CD4-positive, alpha-beta memory T cell (primary cell): ENCODE measurements around the gene SLC7A7. TPM values are rescaled to one million over a fixed set of nuclear protein-coding genes. Genes with fewer than 3 reads are reported as not detected.

ENCODE experiments used
- CTCF ChIA-PET: fragments of 350-600 bp; sonication (Branson Sonifier 250); formaldehyde crosslinking; loops from one replicate; lab custom pipeline; 2021; ENCODE audit warnings: inconsistent platforms; ENCODE audit not compliant: partially characterized antibody; lab: Charles Lee
- POLR2A ChIA-PET: fragments of 350-600 bp; sonication (Branson Sonifier 250); formaldehyde crosslinking; loops from one replicate; lab custom pipeline; 2021; ENCODE audit not compliant: partially characterized antibody; lab: Charles Lee
- DNase-seq, 5 donors: peaks; one replicate each; pipeline versions ENCODE4 v3.0.0 to v3.0.0-alpha.2; 2020 to 2022; ENCODE audit warnings: mixed read lengths in 1 of 5
- H3K27ac ChIP-seq: one replicate; pipeline ENCODE4 v1.7.0; 2013; ENCODE audit warnings: low read depth, low read length
- H3K27me3 ChIP-seq: 2 replicates; pipeline ENCODE4 v1.7.0; 2013; ENCODE audit warnings: mild to moderate bottlenecking, low read length, moderate library complexity; ENCODE audit not compliant: insufficient read depth
- H3K36me3 ChIP-seq: 2 replicates; pipeline ENCODE4 v1.7.0; 2013; ENCODE audit warnings: mild to moderate bottlenecking, low read length, moderate library complexity; ENCODE audit not compliant: insufficient read depth
- H3K4me1 ChIP-seq: 2 replicates; pipeline ENCODE4 v1.7.0; 2013; ENCODE audit warnings: mild to moderate bottlenecking, low read length, moderate library complexity; ENCODE audit not compliant: insufficient read depth
- H3K4me3 ChIP-seq, 2 donors: one replicate each; pipeline ENCODE4 v1.7.0; 2013; ENCODE audit warnings: low read length in 2 of 2, mild to moderate bottlenecking in 1 of 2
- H3K9me3 ChIP-seq, 2 donors: one replicate each; pipeline ENCODE4 v1.7.0; 2013; ENCODE audit warnings: low read length in 2 of 2, control low read depth in 1 of 2; ENCODE audit not compliant: control insufficient read depth in 1 of 2
- H3K27ac Mint-ChIP-seq, 7 donors: one replicate each; pipeline ENCODE4 v1.8.0; 2020 to 2021; ENCODE audit warnings: mixed read lengths in 7 of 7, mild to moderate bottlenecking in 6 of 7, inconsistent platforms in 3 of 7, moderate library complexity in 3 of 7
- H3K27me3 Mint-ChIP-seq, 2 donors: one replicate each; pipeline ENCODE4 v1.8.0; 2020 to 2021; ENCODE audit warnings: mixed read lengths in 2 of 2
- H3K36me3 Mint-ChIP-seq, 2 donors: one replicate each; pipeline ENCODE4 v1.8.0; 2020 to 2021; ENCODE audit warnings: mixed read lengths in 2 of 2, inconsistent platforms in 1 of 2, mild to moderate bottlenecking in 1 of 2
- H3K4me1 Mint-ChIP-seq, 4 donors: one replicate each; pipeline ENCODE4 v1.8.0; 2020 to 2021; ENCODE audit warnings: mixed read lengths in 4 of 4, mild to moderate bottlenecking in 1 of 4
- H3K4me3 Mint-ChIP-seq, 8 donors: one replicate each; pipeline ENCODE4 v1.8.0; 2020 to 2021; ENCODE audit warnings: mixed read lengths in 8 of 8, mild to moderate bottlenecking in 7 of 8, moderate library complexity in 6 of 8, inconsistent platforms in 3 of 8
- H3K9me3 Mint-ChIP-seq, 8 donors: one replicate each; pipeline ENCODE4 v1.8.0; 2020 to 2021; ENCODE audit warnings: mixed read lengths in 8 of 8, mild to moderate bottlenecking in 5 of 8, inconsistent platforms in 3 of 8, moderate library complexity in 1 of 8
- intact Hi-C: fragments of 100-400 bp; cut with micrococcal nuclease; formaldehyde crosslinking; loops from one replicate; pipeline ENCODE4 v1.15.1; 2023
- polyA plus RNA-seq, 2 donors: library from polyadenylated mRNA; unstranded; fragments of 300-500 nt; fragmentation: Illumina TruSeq; gene quantifications; one replicate each; pipeline ENCODE4 v1.2.3, GENCODE V29; 2021
- total RNA-seq, 2 experiments: library from RNA; stranded (reverse); gene quantifications; one replicate each; pipeline ENCODE4 v1.2.3, GENCODE V29; 2021

The SLC7A7 gene
- total and polyA plus RNA-seq, 4 experiments from 2014 or later: 0.21 to 1.5 (median 0.72) TPM

GRCh38 chr14:22837750-22838538, 22.7 kb upstream of the SLC7A7 start:
- intact Hi-C loops: no loop called here
- Histone ChIP-seq H3K4me3 (no peak overlapping the region), H3K36me3 (peaks cover 7% of the 10 kb centered on the region), H3K27ac (no peak overlapping the region), H3K9me3 (no peaks in the 10 kb centered on the region), H3K27me3 (peaks cover 13% of the 10 kb centered on the region), H3K4me1 (peaks cover 11% of the 10 kb centered on the region)
- Mint-ChIP-seq H3K4me1 (peaks cover 1 to 15% (median 8%) of the 10 kb centered on the region in 4 donors), H3K36me3 (peaks cover 12 to 26% of the 10 kb centered on the region in 2 donors), H3K9me3 (no peaks in the 10 kb centered on the region), H3K4me3 (peak overlapping the region in 2 of 8 donors; percentile 44 to 56), H3K27ac (no peak overlapping the region), H3K27me3 (peaks cover 8 to 25% of the 10 kb centered on the region in 2 donors)
- CTCF ChIA-PET: interaction anchor here (0.7 to 3.9 kb wide), 6 partner anchors 13 to 179 kb away, joined by 3 to 21 read pairs (median 7); no protein-coding TSS in a partner anchor
- no peak for DNase-seq
- POLR2A ChIA-PET: interaction anchor here (0.6 to 1.6 kb wide), 5 partner anchors 9 to 281 kb away, joined by 3 to 4 read pairs (median 4); no protein-coding TSS in a partner anchor

- Mint-ChIP-seq H3K9me3 (no peaks in the 10 kb centered on the region), H3K27me3 (peaks cover 8 to 25% of the 10 kb centered on the region in 2 donors), H3K4me3 (peak overlapping the region; percentile 74 to 86 (median 80)), H3K4me1 (peaks cover 1 to 15% (median 8%) of the 10 kb centered on the region in 4 donors), H3K36me3 (peaks cover 12 to 26% of the 10 kb centered on the region in 2 donors), H3K27ac (peak overlapping the region in 3 of 7 donors; percentile 77 to 92 (median 80))
- intact Hi-C loops: no loop called here
- POLR2A ChIA-PET: interaction anchor here (0.6 to 1.6 kb wide), 6 partner anchors 8 to 281 kb away, joined by 3 to 4 read pairs (median 4); no protein-coding TSS in a partner anchor
- Histone ChIP-seq H3K4me1 (peaks cover 11% of the 10 kb centered on the region), H3K27ac (no peak overlapping the region), H3K27me3 (peaks cover 13% of the 10 kb centered on the region), H3K9me3 (no peaks in the 10 kb centered on the region), H3K4me3 (no peak overlapping the region), H3K36me3 (peaks cover 7% of the 10 kb centered on the region)
- DNase-seq: no peak
- CTCF ChIA-PET: interaction anchor here (1.4 to 3.9 kb wide), 4 partner anchors 14 to 178 kb away, joined by 3 to 21 read pairs (median 14); no protein-coding TSS in a partner anchor
Observed at GRCh38 chr14:22837114-22837749, 22.0 kb upstream of the SLC7A7 start.

GRCh38 chr14:22836301-22837113, 21.3 kb upstream of the SLC7A7 start, which contains the start of gene MMP14:
Gene MMP14 (plus strand): TSS chr14:22836585. CDS start chr14:22836818, 233 bp downstream.
- intact Hi-C loops: no loop called here
- no peak for DNase-seq
- Histone ChIP-seq H3K36me3 (peaks cover 7% of the 10 kb centered on the region), H3K4me1 (peaks cover 11% of the 10 kb centered on the region), H3K9me3 (no peaks in the 10 kb centered on the region), H3K4me3 (no peak within 1 kb of the TSS), H3K27ac (no peak within 1 kb of the TSS), H3K27me3 (peaks cover 13% of the 10 kb centered on the region)
- Mint-ChIP-seq H3K27ac (peak within 1 kb of the TSS in 4 of 7 donors; percentile 71 to 92 (median 78)), H3K4me3 (peak within 1 kb of the TSS; percentile 74 to 86 (median 80)), H3K27me3 (peaks cover 8 to 22% of the 10 kb centered on the region in 2 donors), H3K36me3 (peaks cover 18 to 28% of the 10 kb centered on the region in 2 donors), H3K9me3 (no peaks in the 10 kb centered on the region), H3K4me1 (peaks cover 4 to 18% (median 12%) of the 10 kb centered on the region in 4 donors)
- ChIA-PET CTCF (interaction anchor here (2.3 to 3.9 kb wide), 3 partner anchors 14 to 266 kb away, joined by 7 to 21 read pairs (median 18); no protein-coding TSS in a partner anchor), POLR2A (interaction anchor here (0.6 to 1.6 kb wide), 4 partner anchors 8 to 280 kb away, joined by 3 to 4 read pairs (median 4); no protein-coding TSS in a partner anchor)

- Histone ChIP-seq H3K4me1 (peaks cover 19% of the 10 kb centered on the region), H3K36me3 (peaks cover 7% of the 10 kb centered on the region), H3K9me3 (no peaks in the 10 kb centered on the region), H3K27ac (no peak overlapping the region), H3K4me3 (no peak overlapping the region), H3K27me3 (peaks cover 13% of the 10 kb centered on the region)
- Mint-ChIP-seq H3K4me1 (peaks cover 10 to 26% (median 19%) of the 10 kb centered on the region in 4 donors), H3K9me3 (no peaks in the 10 kb centered on the region), H3K27me3 (peaks cover 8 to 20% of the 10 kb centered on the region in 2 donors), H3K36me3 (peaks cover 20 to 31% of the 10 kb centered on the region in 2 donors), H3K4me3 (peak overlapping the region in 2 of 8 donors; percentile 14 to 18), H3K27ac (peak overlapping the region in 4 of 7 donors; percentile 26 to 71 (median 56))
- intact Hi-C loops: no loop called here
- ChIA-PET CTCF (interaction anchor here (0.9 to 3.2 kb wide), 4 partner anchors 12 to 265 kb away, joined by 3 to 23 read pairs (median 6); no protein-coding TSS in a partner anchor), POLR2A (interaction anchor here (1.0 to 1.3 kb wide), 3 partner anchors 36 to 247 kb away, joined by 3 to 4 read pairs (median 3); partner anchors contain the start of genes DAD1 and LRP10)
- no peak for DNase-seq
Observed at GRCh38 chr14:22835505-22835904, 20.3 kb upstream of the SLC7A7 start.

GRCh38 chr14:22830443-22831010, 15.3 kb upstream of the SLC7A7 start:
- no peak for DNase-seq
- POLR2A ChIA-PET: interaction anchor here (0.7 to 2.5 kb wide), 18 partner anchors 11 to 274 kb away, joined by 3 to 19 read pairs (median 4); partner anchors contain the start of genes ACIN1, C14orf119, DAD1 and HAUS4
- peaks cover 16% of the 10 kb centered on the region for H3K4me1 ChIP-seq
- H3K4me1 Mint-ChIP-seq: peaks cover 17 to 34% (median 25%) of the 10 kb centered on the region in 4 donors
- CTCF ChIA-PET: interaction anchor here (1.0 to 13.9 kb wide), 10 partner anchors 8 to 260 kb away, joined by 3 to 403 read pairs (median 4); partner anchors contain the start of genes CDH24, DAD1 and RBM23
- H3K27me3 Mint-ChIP-seq: peaks cover 0 to 1% of the 10 kb centered on the region in 2 donors
- intact Hi-C loops: no loop called here
- peak overlapping the region; percentile 91 to 96 (median 92) for H3K4me3 Mint-ChIP-seq
- H3K9me3 ChIP-seq: no peaks in the 10 kb centered on the region
- peaks cover 19 to 34% of the 10 kb centered on the region in 2 donors for H3K36me3 Mint-ChIP-seq
- peak overlapping the region in 1 of 2 donors; percentile 80 for H3K4me3 ChIP-seq
- H3K36me3 ChIP-seq: peaks cover 7% of the 10 kb centered on the region
- H3K9me3 Mint-ChIP-seq: peaks cover 0 to 3% (median 0%) of the 10 kb centered on the region in 8 donors
- H3K27me3 ChIP-seq: no peaks in the 10 kb centered on the region
- peak overlapping the region; percentile 85 for H3K27ac ChIP-seq
- H3K27ac Mint-ChIP-seq: peak overlapping the region; percentile 96 to 99 (median 98)
